ENCODE results near the gene SCNM1.

SCNM1 gene

GRCh38 chr1:151165738-151166504 is at the start of gene SCNM1, which contains the start of gene LYSMD1:
SCNM1 (plus strand) TSS chr1:151166144; CDS start chr1:151166153, 9 bp downstream.
LYSMD1 (minus strand) TSS chr1:151165902; CDS start chr1:151165258, 644 bp downstream.
- peak; percentile 96 for DNase-seq

GRCh38 chr1:151124763-151125403 is 41.1 kb upstream of the SCNM1 start:
- no peak for DNase-seq

GRCh38 chr1:151128800-151129199 is 37.1 kb upstream of the SCNM1 start:
- DNase-seq, result no peak

GRCh38 chr1:151130987-151131586 is 34.9 kb upstream of the SCNM1 start:
- DNase-seq, result peak; percentile 79

GRCh38 chr1:151131701-151132334 is 34.1 kb upstream of the SCNM1 start:
- no peak for DNase-seq

GRCh38 chr1:151132335-151133017 is 33.5 kb upstream of the SCNM1 start:
- DNase-seq, result no peak

- DNase-seq, result no peak
Measured at GRCh38 chr1:151133018-151133806, 32.7 kb upstream of the SCNM1 start.

GRCh38 chr1:151134396-151134795 is 31.5 kb upstream of the SCNM1 start:
- DNase-seq, result no peak

- DNase-seq, result no peak
Measured at GRCh38 chr1:151134991-151135390, 31.0 kb upstream of the SCNM1 start.

- DNase-seq, result no peak
Measured at GRCh38 chr1:151135433-151136385, 30.2 kb upstream of the SCNM1 start.

- DNase-seq, result no peak
Measured at GRCh38 chr1:151137789-151138188, 28.2 kb upstream of the SCNM1 start.

GRCh38 chr1:151142411-151143056 is 23.4 kb upstream of the SCNM1 start:
- DNase-seq, result no peak

- no peak for DNase-seq
Measured at GRCh38 chr1:151143057-151143435, 22.9 kb upstream of the SCNM1 start.

GRCh38 chr1:151143986-151144385 is 22.0 kb upstream of the SCNM1 start:
- no peak for DNase-seq

GRCh38 chr1:151144474-151145303 is 21.3 kb upstream of the SCNM1 start:
- no peak for DNase-seq

- DNase-seq, result peak; percentile 25
Measured at GRCh38 chr1:151145304-151146071, 20.5 kb upstream of the SCNM1 start.

GRCh38 chr1:151146072-151146411 is 19.9 kb upstream of the SCNM1 start:
- DNase-seq, result no peak

- peak; percentile 91 for DNase-seq
Measured at GRCh38 chr1:151146412-151147131, 19.4 kb upstream of the SCNM1 start, which contains the start of gene SEMA6C. SEMA6C (minus strand) TSS chr1:151146631; CDS start chr1:151142621, 4,010 bp downstream.
